ENCODE results near the gene NCOR1.

DNA sequence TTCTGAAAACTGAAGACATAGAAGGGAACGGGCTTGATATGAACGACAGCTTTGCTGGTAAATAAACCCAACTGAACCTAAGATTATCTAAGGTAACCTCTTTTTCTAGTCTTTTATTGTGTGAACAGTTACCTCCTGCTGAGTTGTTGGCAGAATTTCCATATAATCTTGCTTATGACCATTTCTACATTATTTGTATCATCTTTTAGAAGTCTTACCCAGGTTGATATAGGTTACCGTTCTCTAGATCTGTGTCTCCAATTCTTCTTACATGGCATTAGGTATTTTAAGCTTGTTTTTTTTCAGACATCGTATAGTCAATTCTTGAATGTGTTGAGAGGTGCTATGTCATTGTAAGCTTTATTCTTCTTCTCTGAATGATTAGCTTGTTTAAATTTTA lies 191.5 kb downstream of the NCOR1 start:
- TF ChIP-seq, protein P1, sequence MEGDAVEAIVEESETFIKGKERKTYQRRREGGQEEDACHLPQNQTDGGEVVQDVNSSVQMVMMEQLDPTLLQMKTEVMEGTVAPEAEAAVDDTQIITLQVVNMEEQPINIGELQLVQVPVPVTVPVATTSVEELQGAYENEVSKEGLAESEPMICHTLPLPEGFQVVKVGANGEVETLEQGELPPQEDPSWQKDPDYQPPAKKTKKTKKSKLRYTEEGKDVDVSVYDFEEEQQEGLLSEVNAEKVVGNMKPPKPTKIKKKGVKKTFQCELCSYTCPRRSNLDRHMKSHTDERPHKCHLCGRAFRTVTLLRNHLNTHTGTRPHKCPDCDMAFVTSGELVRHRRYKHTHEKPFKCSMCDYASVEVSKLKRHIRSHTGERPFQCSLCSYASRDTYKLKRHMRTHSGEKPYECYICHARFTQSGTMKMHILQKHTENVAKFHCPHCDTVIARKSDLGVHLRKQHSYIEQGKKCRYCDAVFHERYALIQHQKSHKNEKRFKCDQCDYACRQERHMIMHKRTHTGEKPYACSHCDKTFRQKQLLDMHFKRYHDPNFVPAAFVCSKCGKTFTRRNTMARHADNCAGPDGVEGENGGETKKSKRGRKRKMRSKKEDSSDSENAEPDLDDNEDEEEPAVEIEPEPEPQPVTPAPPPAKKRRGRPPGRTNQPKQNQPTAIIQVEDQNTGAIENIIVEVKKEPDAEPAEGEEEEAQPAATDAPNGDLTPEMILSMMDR (IDR thresholded peaks at IDR 0.05; ENCODE audit: low read depth, low read length, poor library complexity, severe bottlenecking) = no peak
- TF ChIP-seq EZH2phosphoT487 (IDR thresholded peaks at IDR 0.05; ENCODE audit: borderline replicate concordance, low read length) = no peak
